Neural cell (in vitro differentiated cells): ENCODE measurements around the gene TPCN1. TPM values are rescaled to one million over a fixed set of nuclear protein-coding genes. Genes with fewer than 3 reads are reported as not detected.

Source experiments
- H2AFZ ChIP-seq: fragments of 200-600, 300-800 bp; sonication (generic), shearing (Covaris generic); 2 replicates; pipeline ENCODE4 v1.6.0; 2014; ENCODE audit warnings: low read depth, mild to moderate bottlenecking, antibody characterized with exemption, low read length, moderate library complexity
- H3F3A ChIP-seq: fragments of 200-600 bp; shearing (Covaris generic); 2 replicates; pipeline ENCODE4 v1.6.1; 2016; ENCODE audit warnings: mild to moderate bottlenecking, moderate library complexity, mixed read lengths, antibody characterized with exemption, low read length; ENCODE audit not compliant: insufficient read depth, poor library complexity, severe bottlenecking
- H3K27ac ChIP-seq: fragments of 200-600, 300-800 bp; sonication (generic), shearing (Covaris generic); 2 replicates; pipeline ENCODE4 v1.5.1; 2014; ENCODE audit warnings: mild to moderate bottlenecking, low read length, moderate library complexity
- H3K27me3 ChIP-seq: fragments of 300-800, 200-600 bp; sonication (generic), shearing (Covaris generic); 2 replicates; pipeline ENCODE4 v1.6.0; 2014; ENCODE audit warnings: mild to moderate bottlenecking, low read depth, low read length, moderate library complexity; ENCODE audit not compliant: insufficient read depth
- H3K36me3 ChIP-seq: fragments of 300-800, 200-600 bp; sonication (generic), shearing (Covaris generic); 2 replicates; pipeline ENCODE4 v1.5.1; 2014; ENCODE audit warnings: mild to moderate bottlenecking, antibody characterized with exemption, low read length, moderate library complexity; ENCODE audit not compliant: insufficient read depth
- H3K4me2 ChIP-seq: fragments of 300-800, 200-600 bp; sonication (generic), shearing (Covaris generic); 2 replicates; pipeline ENCODE4 v1.6.0; 2014; ENCODE audit warnings: mild to moderate bottlenecking, low read length
- H3K4me3 ChIP-seq: fragments of 300-800, 200-600 bp; sonication (generic), shearing (Covaris generic); 2 replicates; pipeline ENCODE4 v1.5.1; 2014; ENCODE audit warnings: mild to moderate bottlenecking, low read length, moderate library complexity
- H3K79me2 ChIP-seq: fragments of 200-600 bp; shearing (Covaris generic); replicated peaks from 2 replicates; pipeline ENCODE4 v1.6.0; 2014; ENCODE audit warnings: mild to moderate bottlenecking, low read length, moderate library complexity; ENCODE audit not compliant: insufficient read depth
- H3K9ac ChIP-seq: fragments of 300-800, 200-600 bp; sonication (generic), shearing (Covaris generic); 2 replicates; pipeline ENCODE4 v1.6.1; 2016; ENCODE audit warnings: mild to moderate bottlenecking, low read length, mixed read lengths
- H3K9me2 ChIP-seq: fragments of 200-600 bp; shearing (Covaris generic); 2 replicates; pipeline ENCODE4 v1.6.1; 2016; ENCODE audit warnings: mild to moderate bottlenecking, low read length, mixed read lengths; ENCODE audit not compliant: insufficient read depth
- H3K9me3 ChIP-seq: fragments of 200-600, 300-800 bp; sonication (generic), shearing (Covaris generic); 2 replicates; pipeline ENCODE4 v1.6.1; 2016; ENCODE audit warnings: mild to moderate bottlenecking, mixed run types, low read length, moderate library complexity, mixed read lengths
- H4K20me1 ChIP-seq: fragments of 200-600 bp; shearing (Covaris generic); 2 replicates; pipeline ENCODE4 v1.6.1; 2016; ENCODE audit warnings: mild to moderate bottlenecking, mixed run types; ENCODE audit not compliant: insufficient read depth
- EP300 ChIP-seq: fragments of 450-650 bp; conservative IDR thresholded peaks from 2 replicates; pipeline ENCODE4 v1.6.1; 2014; ENCODE audit warnings: antibody characterized with exemption, mild to moderate bottlenecking, moderate library complexity; ENCODE audit not compliant: poor library complexity, severe bottlenecking
- EZH2 ChIP-seq: fragments of 200-600, 300-800 bp; shearing (Covaris generic), sonication (generic); IDR thresholded peaks from 2 replicates; pipeline ENCODE4 v1.6.1; 2014; ENCODE audit warnings: antibody characterized with exemption, low read length, borderline replicate concordance, mild to moderate bottlenecking; ENCODE audit not compliant: insufficient read depth, poor library complexity, severe bottlenecking
- MXI1 ChIP-seq: fragments of 450-650 bp; conservative IDR thresholded peaks from 2 replicates; pipeline ENCODE4 v1.6.1; 2014; ENCODE audit warnings: antibody characterized with exemption, mild to moderate bottlenecking; ENCODE audit not compliant: poor library complexity, severe bottlenecking
- POLR2AphosphoS5 ChIP-seq: IDR thresholded peaks from 2 replicates; pipeline ENCODE4 v1.6.1; 2012
- RAD21 ChIP-seq: fragments of 450-650 bp; conservative IDR thresholded peaks from 2 replicates; pipeline ENCODE4 v1.6.1; 2014; ENCODE audit warnings: antibody characterized with exemption, mild to moderate bottlenecking, moderate library complexity
- SMC3 ChIP-seq: fragments of 450-650 bp; conservative IDR thresholded peaks from 2 replicates; pipeline ENCODE4 v1.6.1; 2014; ENCODE audit warnings: antibody characterized with exemption, mild to moderate bottlenecking, moderate library complexity; ENCODE audit not compliant: poor library complexity
- TAF1 ChIP-seq: IDR thresholded peaks from 2 replicates; pipeline ENCODE4 v1.6.1; 2012; ENCODE audit warnings: low read depth
- polyA plus RNA-seq: library from polyadenylated mRNA; depleted of rRNA; stranded (reverse); fragments of >200 nt; gene quantifications from 2 replicates; pipeline ENCODE4 v1.2.3, GENCODE V29; 2014
- TF ChIP-seq, protein P1 (sequence below): IDR thresholded peaks from 2 replicates; pipeline ENCODE4 v1.6.1; 2012; ENCODE audit warnings: borderline replicate concordance
- TF ChIP-seq, protein P2 (sequence below): fragments of 450-650 bp; IDR thresholded peaks from 2 replicates; pipeline ENCODE4 v1.5.1; 2014; ENCODE audit warnings: antibody characterized with exemption, mild to moderate bottlenecking, moderate library complexity; ENCODE audit not compliant: poor library complexity, severe bottlenecking

TPCN1 gene
- polyA plus RNA-seq, 1 donor from 2014 or later: 4.0 TPM

DNA sequence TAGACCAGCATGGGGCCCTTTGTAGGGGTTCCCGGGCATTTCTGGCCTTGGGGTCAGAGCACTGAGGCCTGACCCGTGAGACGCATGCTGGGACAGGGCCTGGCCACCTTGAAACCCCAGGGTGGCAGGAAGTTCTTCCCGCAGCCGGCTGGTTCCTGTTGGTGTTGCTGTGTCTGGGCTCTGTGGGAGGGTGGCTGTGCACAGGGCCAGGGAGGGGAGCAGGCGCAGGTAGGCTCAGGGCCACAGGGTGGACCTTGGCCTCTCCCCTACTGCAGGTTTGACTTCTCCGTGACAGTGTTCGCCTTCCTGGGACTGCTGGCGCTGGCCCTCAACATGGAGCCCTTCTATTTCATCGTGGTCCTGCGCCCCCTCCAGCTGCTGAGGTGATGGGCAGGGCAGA lies 65.4 kb downstream of the TPCN1 start:
- H4K20me1 ChIP-seq: no peaks in the 10 kb centered on the region

DNA sequence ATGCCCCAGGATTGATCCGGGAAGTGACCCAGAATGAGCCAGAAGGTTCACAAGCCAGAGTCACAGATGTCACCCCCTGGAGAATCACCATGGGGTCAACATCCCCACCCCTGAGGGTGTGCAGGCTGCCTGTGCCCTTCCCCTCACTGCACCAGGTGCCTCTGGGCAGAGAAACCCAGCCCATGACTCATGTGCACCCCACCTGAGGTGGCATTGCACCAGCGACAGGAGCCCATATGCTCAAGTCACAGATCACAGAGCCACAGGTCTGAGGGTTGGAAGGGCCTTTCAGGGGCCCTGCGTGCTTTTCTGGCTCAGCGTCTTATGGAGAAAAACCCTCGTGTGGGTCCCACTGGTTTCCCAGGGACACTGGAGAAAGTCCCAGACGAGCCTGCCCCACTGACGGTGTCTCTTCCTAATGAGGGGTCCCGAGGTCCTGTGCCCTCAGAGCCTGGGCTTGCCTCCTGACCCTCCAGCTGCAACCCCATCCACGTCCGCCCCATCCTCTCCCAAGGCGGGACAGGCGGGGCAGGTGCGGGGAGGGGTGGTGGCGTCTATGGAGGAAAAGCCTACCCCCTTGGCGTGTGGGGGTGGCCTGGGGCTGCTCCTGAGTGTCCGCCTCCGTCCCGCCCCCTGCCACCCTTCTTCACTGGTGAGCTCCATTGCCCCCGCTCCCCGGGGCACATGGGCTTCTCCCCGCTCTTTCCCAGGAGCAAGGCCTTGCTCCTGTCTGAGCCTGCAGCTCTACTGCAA lies 66.1 kb downstream of the TPCN1 start:
- no peaks in the 10 kb centered on the region for H3K9me2 ChIP-seq
- H3K79me2 ChIP-seq: no peaks in the 10 kb centered on the region
- no peaks in the 10 kb centered on the region for H3K9me3 ChIP-seq
- H2AFZ ChIP-seq: no peak overlapping the region
- H3K9ac ChIP-seq: no peak overlapping the region
- no peak overlapping the region for H3K27ac ChIP-seq
- H4K20me1 ChIP-seq: no peaks in the 10 kb centered on the region
- no peak overlapping the region for H3K4me3 ChIP-seq
- no peaks in the 10 kb centered on the region for H3K27me3 ChIP-seq
- no peak overlapping the region for H3K4me2 ChIP-seq
- no peaks in the 10 kb centered on the region for H3K36me3 ChIP-seq
- H3F3A ChIP-seq: no peaks in the 10 kb centered on the region
- TF ChIP-seq TAF1 (no peak), RAD21 (no peak), EP300 (no peak), EZH2 (no peak), SMC3 (no peak)
- TF ChIP-seq, protein P1, sequence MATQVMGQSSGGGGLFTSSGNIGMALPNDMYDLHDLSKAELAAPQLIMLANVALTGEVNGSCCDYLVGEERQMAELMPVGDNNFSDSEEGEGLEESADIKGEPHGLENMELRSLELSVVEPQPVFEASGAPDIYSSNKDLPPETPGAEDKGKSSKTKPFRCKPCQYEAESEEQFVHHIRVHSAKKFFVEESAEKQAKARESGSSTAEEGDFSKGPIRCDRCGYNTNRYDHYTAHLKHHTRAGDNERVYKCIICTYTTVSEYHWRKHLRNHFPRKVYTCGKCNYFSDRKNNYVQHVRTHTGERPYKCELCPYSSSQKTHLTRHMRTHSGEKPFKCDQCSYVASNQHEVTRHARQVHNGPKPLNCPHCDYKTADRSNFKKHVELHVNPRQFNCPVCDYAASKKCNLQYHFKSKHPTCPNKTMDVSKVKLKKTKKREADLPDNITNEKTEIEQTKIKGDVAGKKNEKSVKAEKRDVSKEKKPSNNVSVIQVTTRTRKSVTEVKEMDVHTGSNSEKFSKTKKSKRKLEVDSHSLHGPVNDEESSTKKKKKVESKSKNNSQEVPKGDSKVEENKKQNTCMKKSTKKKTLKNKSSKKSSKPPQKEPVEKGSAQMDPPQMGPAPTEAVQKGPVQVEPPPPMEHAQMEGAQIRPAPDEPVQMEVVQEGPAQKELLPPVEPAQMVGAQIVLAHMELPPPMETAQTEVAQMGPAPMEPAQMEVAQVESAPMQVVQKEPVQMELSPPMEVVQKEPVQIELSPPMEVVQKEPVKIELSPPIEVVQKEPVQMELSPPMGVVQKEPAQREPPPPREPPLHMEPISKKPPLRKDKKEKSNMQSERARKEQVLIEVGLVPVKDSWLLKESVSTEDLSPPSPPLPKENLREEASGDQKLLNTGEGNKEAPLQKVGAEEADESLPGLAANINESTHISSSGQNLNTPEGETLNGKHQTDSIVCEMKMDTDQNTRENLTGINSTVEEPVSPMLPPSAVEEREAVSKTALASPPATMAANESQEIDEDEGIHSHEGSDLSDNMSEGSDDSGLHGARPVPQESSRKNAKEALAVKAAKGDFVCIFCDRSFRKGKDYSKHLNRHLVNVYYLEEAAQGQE: no peak

More for the DNA sequence above, 65.4 kb downstream of the TPCN1 start:
- H3K9ac ChIP-seq: no peak overlapping the region
- H3K36me3 ChIP-seq: no peaks in the 10 kb centered on the region
- H3K9me2 ChIP-seq: no peaks in the 10 kb centered on the region
- no peak overlapping the region for H3K4me2 ChIP-seq
- no peak overlapping the region for H3K27ac ChIP-seq
- H3F3A ChIP-seq: no peaks in the 10 kb centered on the region
- no peak overlapping the region for H3K4me3 ChIP-seq
- H3K79me2 ChIP-seq: no peaks in the 10 kb centered on the region
- no peak for TF ChIP-seq EZH2
- no peak for TF ChIP-seq POLR2AphosphoS5
- no peak for TF ChIP-seq TAF1
- no peak for TF ChIP-seq EP300
- no peak for TF ChIP-seq SMC3
- TF ChIP-seq, protein P2, sequence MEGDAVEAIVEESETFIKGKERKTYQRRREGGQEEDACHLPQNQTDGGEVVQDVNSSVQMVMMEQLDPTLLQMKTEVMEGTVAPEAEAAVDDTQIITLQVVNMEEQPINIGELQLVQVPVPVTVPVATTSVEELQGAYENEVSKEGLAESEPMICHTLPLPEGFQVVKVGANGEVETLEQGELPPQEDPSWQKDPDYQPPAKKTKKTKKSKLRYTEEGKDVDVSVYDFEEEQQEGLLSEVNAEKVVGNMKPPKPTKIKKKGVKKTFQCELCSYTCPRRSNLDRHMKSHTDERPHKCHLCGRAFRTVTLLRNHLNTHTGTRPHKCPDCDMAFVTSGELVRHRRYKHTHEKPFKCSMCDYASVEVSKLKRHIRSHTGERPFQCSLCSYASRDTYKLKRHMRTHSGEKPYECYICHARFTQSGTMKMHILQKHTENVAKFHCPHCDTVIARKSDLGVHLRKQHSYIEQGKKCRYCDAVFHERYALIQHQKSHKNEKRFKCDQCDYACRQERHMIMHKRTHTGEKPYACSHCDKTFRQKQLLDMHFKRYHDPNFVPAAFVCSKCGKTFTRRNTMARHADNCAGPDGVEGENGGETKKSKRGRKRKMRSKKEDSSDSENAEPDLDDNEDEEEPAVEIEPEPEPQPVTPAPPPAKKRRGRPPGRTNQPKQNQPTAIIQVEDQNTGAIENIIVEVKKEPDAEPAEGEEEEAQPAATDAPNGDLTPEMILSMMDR: no peak
- no peak for TF ChIP-seq MXI1
- TF ChIP-seq RAD21: no peak
- TF ChIP-seq, protein P1: no peak
- no peak overlapping the region for H2AFZ ChIP-seq
- no peaks in the 10 kb centered on the region for H3K9me3 ChIP-seq
- H3K27me3 ChIP-seq: no peaks in the 10 kb centered on the region
